Stimulated activated CD4-positive, alpha-beta T cell treated with anti-CD3 and anti-CD28 coated beads, Interleukin-12 subunit alpha, Interleukin-12 subunit beta, amount 100 ng/mL, for 48 hours (primary cell): ENCODE measurements around the gene GPT2.

ENCODE experiments used
- DNase-seq, 3 donors: peaks; one replicate each; pipeline ENCODE4 v3.0.0-alpha.2; 2020; ENCODE audit warnings: low read depth in 2 of 3, low spot score in 1 of 3

The GPT2 gene

GRCh38 chr16:46883690-46884512, at the start of gene GPT2:
GPT2 (plus strand) TSS chr16:46884362; CDS start chr16:46884716, 354 bp downstream.
- peak; percentile 64 to 81 (median 67) for DNase-seq

GRCh38 chr16:46836534-46837530, 47.3 kb upstream of the GPT2 start:
- no peak for DNase-seq

GRCh38 chr16:46839986-46840443, 44.1 kb upstream of the GPT2 start:
- no peak for DNase-seq

- DNase-seq: no peak
Measured at GRCh38 chr16:46842192-46842895, 41.8 kb upstream of the GPT2 start.

GRCh38 chr16:46843898-46844642, 40.1 kb upstream of the GPT2 start:
- DNase-seq: no peak

GRCh38 chr16:46844771-46845170, 39.4 kb upstream of the GPT2 start:
- no peak for DNase-seq

GRCh38 chr16:46845952-46846351, 38.2 kb upstream of the GPT2 start:
- no peak for DNase-seq

GRCh38 chr16:46848768-46849764, 35.1 kb upstream of the GPT2 start:
- DNase-seq: no peak

GRCh38 chr16:46850619-46851555, 33.3 kb upstream of the GPT2 start:
- no peak for DNase-seq

GRCh38 chr16:46852130-46852529, 32.0 kb upstream of the GPT2 start:
- no peak for DNase-seq

- DNase-seq: peak; percentile 25 to 57 (median 54)
Measured at GRCh38 chr16:46853713-46854443, 30.3 kb upstream of the GPT2 start.

- DNase-seq: no peak
Measured at GRCh38 chr16:46854846-46855245, 29.3 kb upstream of the GPT2 start.

GRCh38 chr16:46855389-46855788, 28.8 kb upstream of the GPT2 start:
- DNase-seq: no peak

- no peak for DNase-seq
Measured at GRCh38 chr16:46857368-46857945, 26.7 kb upstream of the GPT2 start.

GRCh38 chr16:46858151-46858550, 26.0 kb upstream of the GPT2 start:
- DNase-seq: no peak

GRCh38 chr16:46859719-46860152, 24.4 kb upstream of the GPT2 start:
- peak; percentile 48 to 53 (median 51) for DNase-seq
